HCT116 (cell line): Measurements from ENCODE around the gene PLEKHJ1. TPM values are rescaled to one million over a fixed set of nuclear protein-coding genes. Genes with fewer than 3 reads are reported as not detected.

ENCODE experiments used
- ATAC-seq: fragments of 200-7000 bp; cut with Tn5 transposase; 2 replicates; pipeline ENCODE4 v1.9.1; 2020; ENCODE audit warnings: mild to moderate bottlenecking, moderate library complexity
- BruUV-seq: library from RNA; stranded (reverse); fragments of 400-500 nt; replicated peaks from 2 replicates; lab custom pipeline; 2021; lab: Mats Ljungman, UMichigan
- CTCF ChIA-PET: fragments of 300-600 bp; sonication (Branson Sonifier 250); formaldehyde crosslinking; loops from one replicate; lab custom pipeline; 2021; ENCODE audit warnings: antibody characterized with exemption; lab: Charles Lee
- POLR2A ChIA-PET: fragments of 300-600, 350-600 bp; sonication (Branson Sonifier 250); formaldehyde crosslinking; loops from one replicate; lab custom pipeline; 2021; ENCODE audit warnings: antibody characterized with exemption; lab: Charles Lee
- RAD21 ChIA-PET, 2 experiments: fragments of 300-600 bp; sonication (Branson Sonifier 250); formaldehyde crosslinking; loops; one replicate each; lab custom pipeline; 2023; ENCODE audit warnings: low total read pairs in 2 of 2; ENCODE audit not compliant: uncharacterized antibody in 2 of 2, unreplicated experiment in 2 of 2, low non-redundant PET in 1 of 2; lab: Charles Lee
- DNase-seq: peaks from one replicate; pipeline ENCODE4 v3.0.0-alpha.2; 2010; ENCODE audit warnings: low read depth, low spot score
- H2AFZ ChIP-seq: fragments of 200-600 bp; shearing (Covaris generic), sonication (generic); 2 replicates; pipeline ENCODE4 v1.6.1; 2017; ENCODE audit warnings: low read depth, mixed run types, mixed read lengths, antibody characterized with exemption, low read length; ENCODE audit not compliant: poor library complexity, severe bottlenecking
- H3K27ac ChIP-seq: 2 replicates; pipeline ENCODE4 v1.5.1; 2012; ENCODE audit warnings: low read depth, low read length
- H3K27me3 ChIP-seq: fragments of 200-600 bp; sonication (generic); 2 replicates; pipeline ENCODE4 v1.6.1; 2016; ENCODE audit warnings: mixed run types, low read length, mixed read lengths; ENCODE audit not compliant: insufficient read depth
- H3K36me3 ChIP-seq, 2 experiments: fragments of 200-500 bp in 1 of 2; fragments of 200-600 bp in 1 of 2; sonication (Bioruptor generic) in 1 of 2; sonication (generic) in 1 of 2; 2 replicates each; pipeline versions ENCODE4 v1.5.1 to v1.6.1; 2014 to 2016; ENCODE audit warnings: low read length in 2 of 2, inconsistent platforms in 1 of 2, mixed read lengths in 1 of 2, mixed run types in 1 of 2; ENCODE audit not compliant: insufficient read depth in 2 of 2, control insufficient read depth in 1 of 2
- H3K4me1 ChIP-seq, 2 experiments: fragments of 200-600 bp in 1 of 2; sonication (generic) in 1 of 2; 2 replicates each; pipeline versions ENCODE4 v1.5.1 to v1.6.1; 2012 to 2017; ENCODE audit warnings: low read length in 2 of 2, inconsistent platforms in 1 of 2, mild to moderate bottlenecking in 1 of 2, mixed read lengths in 1 of 2, mixed run types in 1 of 2, moderate library complexity in 1 of 2; ENCODE audit not compliant: insufficient read depth in 2 of 2, control insufficient read depth in 1 of 2
- H3K4me2 ChIP-seq: fragments of 200-600 bp; sonication (generic); 2 replicates; pipeline ENCODE4 v1.6.1; 2017; ENCODE audit warnings: mixed run types, low read length, mixed read lengths
- H3K4me3 ChIP-seq, 2 experiments: fragments of 200-600 bp in 1 of 2; sonication (generic) in 1 of 2; replicated peaks in 1 of 2; 2 replicates each; pipeline ENCODE4 v1.5.1; 2011 to 2016; ENCODE audit warnings: low read length in 2 of 2, control low read depth in 1 of 2, low read depth in 1 of 2, mild to moderate bottlenecking in 1 of 2, mixed read lengths in 1 of 2, mixed run types in 1 of 2
- H3K79me2 ChIP-seq: fragments of 200-600 bp; sonication (generic); 2 replicates; pipeline ENCODE4 v1.6.1; 2017; ENCODE audit warnings: mild to moderate bottlenecking, mixed run types, low read length, moderate library complexity, mixed read lengths; ENCODE audit not compliant: insufficient read depth
- H3K9ac ChIP-seq: fragments of 200-600 bp; sonication (generic); 2 replicates; pipeline ENCODE4 v1.6.1; 2016; ENCODE audit warnings: low read length, mixed read lengths
- H3K9me2 ChIP-seq: fragments of 200-600 bp; sonication (generic), shearing (Covaris generic); 2 replicates; pipeline ENCODE4 v1.6.1; 2017; ENCODE audit warnings: mixed run types, mild to moderate bottlenecking, moderate library complexity; ENCODE audit not compliant: insufficient read depth
- H3K9me3 ChIP-seq, 2 experiments: fragments of 200-500 bp in 1 of 2; fragments of 200-600 bp in 1 of 2; sonication (Bioruptor generic) in 1 of 2; sonication (generic) in 1 of 2; 2 replicates each; pipeline ENCODE4 v1.6.1; 2014 to 2017; ENCODE audit warnings: low read length in 2 of 2, mixed read lengths in 2 of 2, inconsistent platforms in 1 of 2, low read depth in 1 of 2, mild to moderate bottlenecking in 1 of 2, mixed run types in 1 of 2, moderate library complexity in 1 of 2; ENCODE audit not compliant: control insufficient read depth in 1 of 2, insufficient read depth in 1 of 2
- H4K20me1 ChIP-seq: fragments of 200-600 bp; sonication (generic), shearing (Covaris generic); 2 replicates; pipeline ENCODE4 v1.6.1; 2017; ENCODE audit warnings: mixed run types, mild to moderate bottlenecking, moderate library complexity; ENCODE audit not compliant: insufficient read depth
- CEBPB ChIP-seq: IDR thresholded peaks from 2 replicates; pipeline ENCODE4 v1.6.1; 2012; ENCODE audit warnings: low read depth
- EGR1 ChIP-seq: IDR thresholded peaks from 2 replicates; pipeline ENCODE4 v1.6.1; 2012; ENCODE audit warnings: low read depth
- EZH2 ChIP-seq: fragments of 200-600 bp; sonication (generic); IDR thresholded peaks from 2 replicates; pipeline ENCODE4 v1.6.1; 2017; ENCODE audit warnings: antibody characterized with exemption, mixed run types
- EZH2phosphoT487 ChIP-seq: fragments of 200-600 bp; IDR thresholded peaks from 2 replicates; pipeline ENCODE4 v1.6.1; 2018; ENCODE audit warnings: antibody characterized with exemption, borderline replicate concordance
- FOSL1 ChIP-seq: IDR thresholded peaks from 2 replicates; pipeline ENCODE4 v1.6.1; 2012; ENCODE audit warnings: low read depth
- JUND ChIP-seq: IDR thresholded peaks from 2 replicates; pipeline ENCODE4 v1.6.1; 2012
- POLR2A ChIP-seq: IDR thresholded peaks from 2 replicates; pipeline ENCODE4 v1.7.0; 2011; ENCODE audit warnings: borderline replicate concordance; ENCODE audit not compliant: insufficient read depth, insufficient read length; ENCODE audit errors: extremely low read depth
- RAD21 ChIP-seq: IDR thresholded peaks from 2 replicates; pipeline ENCODE4 v1.6.1; 2012; ENCODE audit warnings: low read depth, mild to moderate bottlenecking
- SP1 ChIP-seq: IDR thresholded peaks from 2 replicates; pipeline ENCODE4 v1.6.1; 2012; ENCODE audit warnings: low read depth
- SRF ChIP-seq: IDR thresholded peaks from 2 replicates; pipeline ENCODE4 v1.6.1; 2012; ENCODE audit warnings: low read depth
- YY1 ChIP-seq: IDR thresholded peaks from 2 replicates; pipeline ENCODE4 v1.6.1; 2011; ENCODE audit warnings: low read length, low read depth, moderate library complexity, mild to moderate bottlenecking; ENCODE audit not compliant: insufficient replicate concordance; ENCODE audit errors: extremely low read depth
- ZFX ChIP-seq: fragments of 450-650 bp; IDR thresholded peaks from 2 replicates; pipeline ENCODE4 v1.6.1; 2017
- ZNF274 ChIP-seq: fragments of 200-500 bp; sonication (Bioruptor generic); IDR thresholded peaks from 2 replicates; pipeline ENCODE4 v1.6.1; 2014; ENCODE audit warnings: mild to moderate bottlenecking, low read depth, low read length, inconsistent platforms
- intact Hi-C: fragments of 100-400 bp; cut with micrococcal nuclease; formaldehyde crosslinking; loops from 2 replicates; pipeline ENCODE4 v1.10.0; 2022
- total RNA-seq: library from RNA; stranded (reverse); gene quantifications from one replicate; pipeline ENCODE4 v1.2.1, GENCODE V29; 2021; ENCODE audit not compliant: unreplicated experiment
- TF ChIP-seq, protein P1 (sequence below): IDR thresholded peaks from 2 replicates; pipeline ENCODE4 v1.6.1; 2012; ENCODE audit warnings: low read depth
- TF ChIP-seq, protein P2 (sequence below): IDR thresholded peaks from 2 replicates; pipeline ENCODE4 v1.6.1; 2012
- TF ChIP-seq, protein P3 (sequence below), 3 experiments: fragments of 200-600 bp in 1 of 3; sonication (generic) in 1 of 3; IDR thresholded peaks in 2 of 3; conservative IDR thresholded peaks in 1 of 3; 2 replicates each; pipeline ENCODE4 v1.5.1; 2012 to 2017; ENCODE audit warnings: low read depth in 2 of 3, low read length in 2 of 3, antibody characterized with exemption in 1 of 3, borderline replicate concordance in 1 of 3, control low read depth in 1 of 3, mild to moderate bottlenecking in 1 of 3, mixed read lengths in 1 of 3, mixed run types in 1 of 3, moderate library complexity in 1 of 3; ENCODE audit not compliant: insufficient read depth in 1 of 3
- TF ChIP-seq, protein P4 (sequence below): IDR thresholded peaks from 2 replicates; pipeline ENCODE4 v1.6.1; 2011; ENCODE audit warnings: mild to moderate bottlenecking, low read length, moderate library complexity; ENCODE audit not compliant: insufficient replicate concordance; ENCODE audit errors: extremely low read depth

The PLEKHJ1 gene
- total RNA-seq, 1 experiment from 2014 or later: 88.2 TPM

DNA sequence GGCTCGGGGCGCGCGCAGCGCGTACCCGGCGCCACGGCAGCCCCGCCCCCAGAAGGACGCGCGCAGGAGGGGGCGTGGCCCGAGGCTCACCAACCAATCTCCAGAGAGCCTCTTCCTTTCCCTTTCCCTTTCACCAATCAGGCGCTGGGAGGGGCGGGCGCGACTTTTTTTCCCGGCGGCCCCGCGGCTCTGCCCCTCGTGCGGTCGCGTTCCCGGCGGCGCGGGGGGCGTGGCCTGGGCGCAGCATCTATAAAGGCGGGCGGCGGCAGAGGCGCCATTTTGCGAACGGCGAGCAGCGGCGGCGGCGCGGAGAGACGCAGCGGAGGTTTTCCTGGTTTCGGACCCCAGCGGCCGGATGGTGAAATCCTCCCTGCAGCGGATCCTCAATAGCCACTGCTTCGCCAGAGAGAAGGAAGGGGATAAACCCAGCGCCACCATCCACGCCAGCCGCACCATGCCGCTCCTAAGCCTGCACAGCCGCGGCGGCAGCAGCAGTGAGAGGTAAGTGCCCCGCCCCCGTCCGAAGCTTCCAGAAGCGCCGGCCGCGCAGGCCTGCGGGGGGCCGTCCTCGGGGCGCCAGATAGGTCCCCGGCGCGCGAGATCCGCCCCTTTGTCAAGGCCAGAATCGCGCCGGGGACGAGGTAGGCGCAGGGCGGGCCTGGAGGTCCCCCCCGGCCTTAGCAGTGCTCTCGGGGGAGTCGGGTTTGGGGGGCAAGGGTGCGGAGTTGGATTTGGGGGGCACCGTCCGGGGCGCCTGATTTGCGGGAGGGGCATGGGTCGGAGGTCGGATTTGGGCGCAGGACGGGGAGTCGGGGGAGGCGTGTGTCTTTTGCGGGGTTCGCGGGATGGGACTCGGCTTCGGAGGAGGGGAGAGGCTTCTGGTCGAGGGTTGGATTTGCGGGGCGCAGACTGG lies 33.4 kb upstream of the PLEKHJ1 start:
- ChIA-PET RAD21 (no interaction called here), CTCF (interaction anchor here (1.4 kb wide), 1 partner anchor 9 kb away, joined by 4 read pairs; no protein-coding TSS in a partner anchor), POLR2A (interaction anchor here (0.8 to 1.3 kb wide), 4 partner anchors 8 to 128 kb away, joined by 3 to 4 read pairs (median 4); no protein-coding TSS in a partner anchor)
- peaks cover 18% of the 10 kb centered on the region; the same call in 1 of the 2 replicates for H4K20me1 ChIP-seq
- peak; percentile 87 for ATAC-seq
- peak overlapping the region; percentile 99 for H3K9ac ChIP-seq
- peak overlapping the region; percentile 98 for H3K27ac ChIP-seq
- H3K27me3 ChIP-seq: no peaks in the 10 kb centered on the region
- H3K4me1 ChIP-seq: peaks cover 22 to 49% of the 10 kb centered on the region in 2 experiments
- H2AFZ ChIP-seq: no peak overlapping the region
- peak overlapping the region; percentile 87 for H3K4me2 ChIP-seq
- BruUV-seq: TSS peak; percentile 76
- no peaks in the 10 kb centered on the region for H3K9me2 ChIP-seq
- H3K4me3 ChIP-seq: peak overlapping the region; percentile 97 to 98
- no peaks in the 10 kb centered on the region for H3K9me3 ChIP-seq
- intact Hi-C loops: loop anchor here (5.0 kb wide), 1 partner anchor 102 kb away; no protein-coding TSS in a partner anchor
- H3K79me2 ChIP-seq: peaks cover 50% of the 10 kb centered on the region
- DNase-seq: peak; percentile 85
- H3K36me3 ChIP-seq: peaks cover 12 to 28% of the 10 kb centered on the region in 2 experiments; a peak in 2 of 4 replicates
- peak; percentile 18; the same call in 1 of the 2 replicates for TF ChIP-seq ZFX
- no peak for TF ChIP-seq FOSL1
- no peak for TF ChIP-seq ZNF274
- TF ChIP-seq POLR2A: peak; percentile 96
- TF ChIP-seq EZH2phosphoT487: no peak
- TF ChIP-seq CEBPB: no peak
- TF ChIP-seq, protein P1, sequence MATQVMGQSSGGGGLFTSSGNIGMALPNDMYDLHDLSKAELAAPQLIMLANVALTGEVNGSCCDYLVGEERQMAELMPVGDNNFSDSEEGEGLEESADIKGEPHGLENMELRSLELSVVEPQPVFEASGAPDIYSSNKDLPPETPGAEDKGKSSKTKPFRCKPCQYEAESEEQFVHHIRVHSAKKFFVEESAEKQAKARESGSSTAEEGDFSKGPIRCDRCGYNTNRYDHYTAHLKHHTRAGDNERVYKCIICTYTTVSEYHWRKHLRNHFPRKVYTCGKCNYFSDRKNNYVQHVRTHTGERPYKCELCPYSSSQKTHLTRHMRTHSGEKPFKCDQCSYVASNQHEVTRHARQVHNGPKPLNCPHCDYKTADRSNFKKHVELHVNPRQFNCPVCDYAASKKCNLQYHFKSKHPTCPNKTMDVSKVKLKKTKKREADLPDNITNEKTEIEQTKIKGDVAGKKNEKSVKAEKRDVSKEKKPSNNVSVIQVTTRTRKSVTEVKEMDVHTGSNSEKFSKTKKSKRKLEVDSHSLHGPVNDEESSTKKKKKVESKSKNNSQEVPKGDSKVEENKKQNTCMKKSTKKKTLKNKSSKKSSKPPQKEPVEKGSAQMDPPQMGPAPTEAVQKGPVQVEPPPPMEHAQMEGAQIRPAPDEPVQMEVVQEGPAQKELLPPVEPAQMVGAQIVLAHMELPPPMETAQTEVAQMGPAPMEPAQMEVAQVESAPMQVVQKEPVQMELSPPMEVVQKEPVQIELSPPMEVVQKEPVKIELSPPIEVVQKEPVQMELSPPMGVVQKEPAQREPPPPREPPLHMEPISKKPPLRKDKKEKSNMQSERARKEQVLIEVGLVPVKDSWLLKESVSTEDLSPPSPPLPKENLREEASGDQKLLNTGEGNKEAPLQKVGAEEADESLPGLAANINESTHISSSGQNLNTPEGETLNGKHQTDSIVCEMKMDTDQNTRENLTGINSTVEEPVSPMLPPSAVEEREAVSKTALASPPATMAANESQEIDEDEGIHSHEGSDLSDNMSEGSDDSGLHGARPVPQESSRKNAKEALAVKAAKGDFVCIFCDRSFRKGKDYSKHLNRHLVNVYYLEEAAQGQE: no peak
- TF ChIP-seq, protein P2, sequence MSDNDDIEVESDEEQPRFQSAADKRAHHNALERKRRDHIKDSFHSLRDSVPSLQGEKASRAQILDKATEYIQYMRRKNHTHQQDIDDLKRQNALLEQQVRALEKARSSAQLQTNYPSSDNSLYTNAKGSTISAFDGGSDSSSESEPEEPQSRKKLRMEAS: peak; percentile 76
- TF ChIP-seq, protein P3, sequence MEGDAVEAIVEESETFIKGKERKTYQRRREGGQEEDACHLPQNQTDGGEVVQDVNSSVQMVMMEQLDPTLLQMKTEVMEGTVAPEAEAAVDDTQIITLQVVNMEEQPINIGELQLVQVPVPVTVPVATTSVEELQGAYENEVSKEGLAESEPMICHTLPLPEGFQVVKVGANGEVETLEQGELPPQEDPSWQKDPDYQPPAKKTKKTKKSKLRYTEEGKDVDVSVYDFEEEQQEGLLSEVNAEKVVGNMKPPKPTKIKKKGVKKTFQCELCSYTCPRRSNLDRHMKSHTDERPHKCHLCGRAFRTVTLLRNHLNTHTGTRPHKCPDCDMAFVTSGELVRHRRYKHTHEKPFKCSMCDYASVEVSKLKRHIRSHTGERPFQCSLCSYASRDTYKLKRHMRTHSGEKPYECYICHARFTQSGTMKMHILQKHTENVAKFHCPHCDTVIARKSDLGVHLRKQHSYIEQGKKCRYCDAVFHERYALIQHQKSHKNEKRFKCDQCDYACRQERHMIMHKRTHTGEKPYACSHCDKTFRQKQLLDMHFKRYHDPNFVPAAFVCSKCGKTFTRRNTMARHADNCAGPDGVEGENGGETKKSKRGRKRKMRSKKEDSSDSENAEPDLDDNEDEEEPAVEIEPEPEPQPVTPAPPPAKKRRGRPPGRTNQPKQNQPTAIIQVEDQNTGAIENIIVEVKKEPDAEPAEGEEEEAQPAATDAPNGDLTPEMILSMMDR (IDR thresholded peaks at IDR 0.05 in 2 of 3, conservative IDR thresholded peaks at IDR 0.05 in 1 of 3; ENCODE audit: borderline replicate concordance in 1 of 3, insufficient read depth in 1 of 3, low read depth in 2 of 3, low read length in 2 of 3): peak in 1 of 3 experiments; percentile 7; a peak in 1 of 6 replicates
- TF ChIP-seq RAD21: no peak
- TF ChIP-seq EZH2: no peak
- no peak for TF ChIP-seq SRF
- TF ChIP-seq, protein P4, sequence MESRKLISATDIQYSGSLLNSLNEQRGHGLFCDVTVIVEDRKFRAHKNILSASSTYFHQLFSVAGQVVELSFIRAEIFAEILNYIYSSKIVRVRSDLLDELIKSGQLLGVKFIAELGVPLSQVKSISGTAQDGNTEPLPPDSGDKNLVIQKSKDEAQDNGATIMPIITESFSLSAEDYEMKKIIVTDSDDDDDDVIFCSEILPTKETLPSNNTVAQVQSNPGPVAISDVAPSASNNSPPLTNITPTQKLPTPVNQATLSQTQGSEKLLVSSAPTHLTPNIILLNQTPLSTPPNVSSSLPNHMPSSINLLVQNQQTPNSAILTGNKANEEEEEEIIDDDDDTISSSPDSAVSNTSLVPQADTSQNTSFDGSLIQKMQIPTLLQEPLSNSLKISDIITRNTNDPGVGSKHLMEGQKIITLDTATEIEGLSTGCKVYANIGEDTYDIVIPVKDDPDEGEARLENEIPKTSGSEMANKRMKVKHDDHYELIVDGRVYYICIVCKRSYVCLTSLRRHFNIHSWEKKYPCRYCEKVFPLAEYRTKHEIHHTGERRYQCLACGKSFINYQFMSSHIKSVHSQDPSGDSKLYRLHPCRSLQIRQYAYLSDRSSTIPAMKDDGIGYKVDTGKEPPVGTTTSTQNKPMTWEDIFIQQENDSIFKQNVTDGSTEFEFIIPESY: peak; percentile 31
- peak; percentile 98 for TF ChIP-seq YY1
- TF ChIP-seq SP1: peak; percentile 94
- TF ChIP-seq EGR1: peak; percentile 90
- peak; percentile 43; the same call in 1 of the 2 replicates for TF ChIP-seq JUND
